K562 (cell line): ENCODE results near the gene TXLNA. TPM values are rescaled to one million over a fixed set of nuclear protein-coding genes. Genes with fewer than 3 reads are reported as not detected.

ENCODE experiments used
- ATAC-seq: fragments of 200-7000 bp; cut with Tn5 transposase; 3 replicates; pipeline ENCODE4 v1.9.1; 2020; ENCODE audit warnings: moderate library complexity
- BruUV-seq: library from RNA; stranded (reverse); fragments of 400-500 nt; replicated peaks from 2 replicates; lab custom pipeline; 2021; lab: Mats Ljungman, UMichigan
- CTCF ChIA-PET: fragments of 300-600 bp; formaldehyde crosslinking; extraction: SDS; loops from one replicate; lab custom pipeline; 2021; ENCODE audit warnings: low intra/inter-chr PET ratio; lab: Yijun Ruan, JAX
- POLR2A ChIA-PET: fragments of 300-600, 350-650 bp; sonication (Branson Sonifier 250); formaldehyde crosslinking; extraction: SDS; loops from one replicate; lab custom pipeline; 2021; ENCODE audit warnings: antibody characterized with exemption, inconsistent platforms; lab: Yijun Ruan, JAX
- DNase-seq, 4 experiments: peaks; one replicate each; pipeline versions ENCODE4 v3.0.0 to v3.0.0-alpha.2; 2011 to 2018; ENCODE audit warnings: low spot score in 3 of 4, mixed read lengths in 3 of 4; ENCODE audit errors: extremely low read depth in 1 of 4
- FAIRE-seq: peaks from 2 replicates; lab custom pipeline; 2011; peaks lifted over from hg19 to GRCh38; lab: Jason Lieb, UNC
- H2AFZ ChIP-seq: 2 replicates; pipeline ENCODE4 v1.6.0; 2011; ENCODE audit warnings: low read depth, low read length, control low read depth, inconsistent platforms
- H3K27ac ChIP-seq: fragments of 200-600 bp; 3 replicates; pipeline ENCODE4 v1.8.0; 2011; ENCODE audit warnings: low read depth, mild to moderate bottlenecking, control low read depth, inconsistent platforms, low read length, moderate library complexity, mixed read lengths; ENCODE audit errors: extremely low read depth
- H3K27me3 ChIP-seq, 2 experiments: fragments of 300-600 bp in 1 of 2; 2 replicates in 1 of 2; 3 replicates in 1 of 2; pipeline versions ENCODE4 v1.6.0 to v1.8.0; 2011; ENCODE audit warnings: inconsistent platforms in 2 of 2, low read length in 2 of 2, mild to moderate bottlenecking in 1 of 2, mixed read lengths in 1 of 2, moderate library complexity in 1 of 2; ENCODE audit not compliant: control insufficient read depth in 2 of 2, insufficient read depth in 2 of 2
- H3K36me3 ChIP-seq: fragments of 300-600 bp; 3 replicates; pipeline ENCODE4 v1.8.0; 2011; ENCODE audit warnings: mild to moderate bottlenecking, low read length, inconsistent platforms; ENCODE audit not compliant: control insufficient read depth, insufficient read depth
- H3K4me1 ChIP-seq, 2 experiments: fragments of 200-600 bp in 1 of 2; replicated peaks in 1 of 2; 2 replicates in 1 of 2; 3 replicates in 1 of 2; pipeline versions ENCODE4 v1.5.1 to v1.8.0; 2011; ENCODE audit warnings: inconsistent platforms in 2 of 2, low read length in 2 of 2, mild to moderate bottlenecking in 1 of 2, mixed read lengths in 1 of 2, moderate library complexity in 1 of 2; ENCODE audit not compliant: control insufficient read depth in 2 of 2, insufficient read depth in 2 of 2
- H3K4me2 ChIP-seq: 2 replicates; pipeline ENCODE4 v1.6.1; 2011; ENCODE audit warnings: low read length, control low read depth, inconsistent platforms, mixed read lengths; ENCODE audit not compliant: insufficient read depth
- H3K4me3 ChIP-seq: fragments of 200-600 bp; sonication (generic), shearing (Covaris generic); 2 replicates; pipeline ENCODE4 v1.5.1; 2016; ENCODE audit warnings: control low read depth, inconsistent platforms
- H3K79me2 ChIP-seq: fragments of 200-600 bp; 3 replicates; pipeline ENCODE4 v1.8.0; 2011; ENCODE audit warnings: low read length, inconsistent platforms; ENCODE audit not compliant: control insufficient read depth, insufficient read depth
- H3K9ac ChIP-seq, 2 experiments: 2 replicates each; pipeline versions ENCODE4 v1.6.0 to v1.6.1; 2011; ENCODE audit warnings: low read depth in 2 of 2, low read length in 2 of 2, control low read depth in 1 of 2, inconsistent platforms in 1 of 2, mild to moderate bottlenecking in 1 of 2, mixed read lengths in 1 of 2; ENCODE audit not compliant: insufficient read depth in 1 of 2
- H3K9me1 ChIP-seq: one replicate; pipeline ENCODE4 v1.6.0; 2011; ENCODE audit warnings: inconsistent platforms, mild to moderate bottlenecking, low read length, moderate library complexity; ENCODE audit not compliant: control insufficient read depth, insufficient read depth
- H3K9me3 ChIP-seq: replicated peaks from 2 replicates; pipeline ENCODE4 v1.5.1; 2011; ENCODE audit warnings: low read depth, low read length, inconsistent platforms; ENCODE audit not compliant: control insufficient read depth, insufficient read depth
- H4K20me1 ChIP-seq: replicated peaks from 2 replicates; pipeline ENCODE4 v1.6.1; 2011; ENCODE audit warnings: low read length, inconsistent platforms, mixed read lengths; ENCODE audit not compliant: control insufficient read depth, insufficient read depth
- ATF6 ChIP-seq: sonication (generic); formaldehyde crosslinking; IDR thresholded peaks from 2 replicates; pipeline ENCODE4 v1.4.0; 2020; ENCODE audit warnings: mild to moderate bottlenecking, missing genetic modification reagents
- E4F1 ChIP-seq: fragments of 250-450 bp; sonication (Bioruptor Pico); IDR thresholded peaks from 2 replicates; pipeline ENCODE4 v1.5.0; 2021; ENCODE audit warnings: mild to moderate bottlenecking, borderline replicate concordance
- JUND ChIP-seq, 2 experiments: IDR thresholded peaks; 2 replicates in 1 of 2; 3 replicates in 1 of 2; pipeline ENCODE4 v1.6.1; 2011; ENCODE audit warnings: borderline replicate concordance in 2 of 2, low read depth in 2 of 2, low read length in 2 of 2, improper control_type of control experiment in 1 of 2, missing biosample characterization in 1 of 2, missing genetic modification characterization in 1 of 2, missing genetic modification reagents in 1 of 2
- MCM2 ChIP-seq: fragments of 450-650 bp; IDR thresholded peaks from 2 replicates; pipeline ENCODE4 v1.6.1; 2017; ENCODE audit warnings: low read depth, mild to moderate bottlenecking
- MITF ChIP-seq: IDR thresholded peaks from 2 replicates; pipeline ENCODE4 v1.6.1; 2014; ENCODE audit warnings: antibody characterized with exemption
- RBFOX2 ChIP-seq: fragments of 200-400 bp; formaldehyde crosslinking; IDR thresholded peaks from 2 replicates; pipeline ENCODE4 v1.6.1; 2017; ENCODE audit warnings: low read depth, mild to moderate bottlenecking, low read length, moderate library complexity
- WGBS: fragments of 100-300 bp; shearing (Covaris generic); methylation state at CpG from one replicate; pipeline ENCODE4 v1.1.6; 2016; ENCODE audit warnings: low coverage, mixed read lengths; ENCODE audit not compliant: insufficient coverage; ENCODE audit errors: missing lambda C conversion rate; 5-methylcytosine and 5-hydroxymethylcytosine counted together
- in situ Hi-C: fragments of 300-500 bp; cut with MboI; formaldehyde crosslinking; loops from 4 replicates; pipeline ENCODE4 v1.15.0; 2018; ENCODE audit warnings: inconsistent platforms, mixed read lengths
- intact Hi-C: fragments of 100-400 bp; cut with micrococcal nuclease; formaldehyde crosslinking; loops from 2 replicates; pipeline ENCODE4 v1.14.2; 2022
- polyA plus RNA-seq, 8 experiments: library from polyadenylated mRNA; depleted of rRNA in 4 of 8; stranded (reverse) in 5 of 8; unstranded in 3 of 8; fragments of >200 nt; fragmentation: Nextera tagmentation in 2 of 8; fragmentation: Illumina TruSeq in 1 of 8; extraction: Ambion mirVana in 2 of 8; extraction: Trizol in 1 of 8; gene quantifications; 2 replicates each; pipeline versions ENCODE4 v1.2.1 to v1.2.3, GENCODE V29; 2011 to 2014; ENCODE audit warnings: inconsistent platforms in 1 of 8, missing spikeins in 1 of 8
- total RNA-seq, 7 experiments: library from RNA; depleted of rRNA in 6 of 7; stranded (reverse); fragments of >200 nt in 6 of 7; fragmentation: Illumina TruSeq in 2 of 7; extraction: Trizol in 2 of 7; gene quantifications; 2 replicates each; pipeline versions ENCODE4 v1.2.1 to v1.2.3, GENCODE V29; 2011 to 2021; ENCODE audit warnings: low replicate concordance in 1 of 7
- TF ChIP-seq, protein P1 (sequence below): sonication (generic); formaldehyde crosslinking; IDR thresholded peaks from 2 replicates; pipeline ENCODE4 v1.8.1; 2023; ENCODE audit warnings: missing genetic modification reagents, mild to moderate bottlenecking, borderline replicate concordance

Gene TXLNA
- total and polyA plus RNA-seq, 9 of the 15 experiments (the other 6 are each of a cell fraction or from before 2014, with no cell fraction given) = 9.2 to 54.5 (median 39.3) TPM

- Histone ChIP-seq H3K36me3 (no peaks in the 10 kb centered on the region), H3K9me1 (no peaks in the 10 kb centered on the region), H3K27ac (peak overlapping the region; percentile 12; the same call in 2 of the 3 replicates), H2AFZ (peak overlapping the region; percentile 77), H3K79me2 (no peaks in the 10 kb centered on the region), H3K27me3 (no peaks in the 10 kb centered on the region), H3K9me3 (no peaks in the 10 kb centered on the region), H3K4me2 (peak overlapping the region; percentile 32), H3K4me3 (no peak overlapping the region), H4K20me1 (no peaks in the 10 kb centered on the region), H3K4me1 (peaks cover 15 to 21% of the 10 kb centered on the region in 2 experiments; a peak in 4 of 5 replicates), H3K9ac (peak overlapping the region; percentile 24 to 65)
- ChIA-PET CTCF (no interaction called here), POLR2A (interaction anchor here (0.7 to 1.3 kb wide), 4 partner anchors 9 to 51 kb away, joined by 3 to 6 read pairs (median 4); no protein-coding TSS in a partner anchor)
- ATAC-seq (peak; percentile 79), DNase-seq (peak; percentile 64 to 67 (median 64)), FAIRE-seq (peak; percentile 48)
- WGBS = 55% methylated on average over 39 of the region's 55 CpGs
- in situ Hi-C loops = no loop called here
- BruUV-seq = no TSS peak
- intact Hi-C loops = no loop called here
- TF ChIP-seq, protein P1, sequence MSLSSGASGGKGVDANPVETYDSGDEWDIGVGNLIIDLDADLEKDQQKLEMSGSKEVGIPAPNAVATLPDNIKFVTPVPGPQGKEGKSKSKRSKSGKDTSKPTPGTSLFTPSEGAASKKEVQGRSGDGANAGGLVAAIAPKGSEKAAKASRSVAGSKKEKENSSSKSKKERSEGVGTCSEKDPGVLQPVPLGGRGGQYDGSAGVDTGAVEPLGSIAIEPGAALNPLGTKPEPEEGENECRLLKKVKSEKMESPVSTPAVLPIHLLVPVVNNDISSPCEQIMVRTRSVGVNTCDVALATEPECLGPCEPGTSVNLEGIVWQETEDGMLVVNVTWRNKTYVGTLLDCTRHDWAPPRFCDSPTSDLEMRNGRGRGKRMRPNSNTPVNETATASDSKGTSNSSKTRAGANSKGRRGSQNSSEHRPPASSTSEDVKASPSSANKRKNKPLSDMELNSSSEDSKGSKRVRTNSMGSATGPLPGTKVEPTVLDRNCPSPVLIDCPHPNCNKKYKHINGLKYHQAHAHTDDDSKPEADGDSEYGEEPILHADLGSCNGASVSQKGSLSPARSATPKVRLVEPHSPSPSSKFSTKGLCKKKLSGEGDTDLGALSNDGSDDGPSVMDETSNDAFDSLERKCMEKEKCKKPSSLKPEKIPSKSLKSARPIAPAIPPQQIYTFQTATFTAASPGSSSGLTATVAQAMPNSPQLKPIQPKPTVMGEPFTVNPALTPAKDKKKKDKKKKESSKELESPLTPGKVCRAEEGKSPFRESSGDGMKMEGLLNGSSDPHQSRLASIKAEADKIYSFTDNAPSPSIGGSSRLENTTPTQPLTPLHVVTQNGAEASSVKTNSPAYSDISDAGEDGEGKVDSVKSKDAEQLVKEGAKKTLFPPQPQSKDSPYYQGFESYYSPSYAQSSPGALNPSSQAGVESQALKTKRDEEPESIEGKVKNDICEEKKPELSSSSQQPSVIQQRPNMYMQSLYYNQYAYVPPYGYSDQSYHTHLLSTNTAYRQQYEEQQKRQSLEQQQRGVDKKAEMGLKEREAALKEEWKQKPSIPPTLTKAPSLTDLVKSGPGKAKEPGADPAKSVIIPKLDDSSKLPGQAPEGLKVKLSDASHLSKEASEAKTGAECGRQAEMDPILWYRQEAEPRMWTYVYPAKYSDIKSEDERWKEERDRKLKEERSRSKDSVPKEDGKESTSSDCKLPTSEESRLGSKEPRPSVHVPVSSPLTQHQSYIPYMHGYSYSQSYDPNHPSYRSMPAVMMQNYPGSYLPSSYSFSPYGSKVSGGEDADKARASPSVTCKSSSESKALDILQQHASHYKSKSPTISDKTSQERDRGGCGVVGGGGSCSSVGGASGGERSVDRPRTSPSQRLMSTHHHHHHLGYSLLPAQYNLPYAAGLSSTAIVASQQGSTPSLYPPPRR = no peak
- peak; percentile 84 for TF ChIP-seq JUND (IDR thresholded peaks at IDR 0.05; ENCODE audit: borderline replicate concordance, low read depth, low read length)
- 0 out of 3 replicates have a peak, but pooled peaks have one; percentile 18 for TF ChIP-seq JUND (tag; IDR thresholded peaks at IDR 0.05; ENCODE audit: borderline replicate concordance, low read depth, low read length)
- no peak for TF ChIP-seq MITF
- TF ChIP-seq ATF6 (CRISPR knock-in tag) = peak; percentile 31; the same call in 1 of the 2 replicates
- TF ChIP-seq RBFOX2 = peak; percentile 39; the same call in 1 of the 2 replicates
- no peak for TF ChIP-seq MCM2
- TF ChIP-seq E4F1 (CRISPR knock-in tag) = no peak
These were observed 61.7 kb downstream of the TXLNA start for GRCh38 chr1:32241001-32241763.
